DMS53 treated with DMSO at 0.1 percent for 48 hours (cell line): ENCODE measurements around the gene GP1BA.

Experiments
- DNase-seq: peaks from one replicate; lab custom pipeline; 2025; ENCODE audit not compliant: unreplicated experiment; lab: John Stamatoyannopoulos, UW

The GP1BA gene

DNA sequence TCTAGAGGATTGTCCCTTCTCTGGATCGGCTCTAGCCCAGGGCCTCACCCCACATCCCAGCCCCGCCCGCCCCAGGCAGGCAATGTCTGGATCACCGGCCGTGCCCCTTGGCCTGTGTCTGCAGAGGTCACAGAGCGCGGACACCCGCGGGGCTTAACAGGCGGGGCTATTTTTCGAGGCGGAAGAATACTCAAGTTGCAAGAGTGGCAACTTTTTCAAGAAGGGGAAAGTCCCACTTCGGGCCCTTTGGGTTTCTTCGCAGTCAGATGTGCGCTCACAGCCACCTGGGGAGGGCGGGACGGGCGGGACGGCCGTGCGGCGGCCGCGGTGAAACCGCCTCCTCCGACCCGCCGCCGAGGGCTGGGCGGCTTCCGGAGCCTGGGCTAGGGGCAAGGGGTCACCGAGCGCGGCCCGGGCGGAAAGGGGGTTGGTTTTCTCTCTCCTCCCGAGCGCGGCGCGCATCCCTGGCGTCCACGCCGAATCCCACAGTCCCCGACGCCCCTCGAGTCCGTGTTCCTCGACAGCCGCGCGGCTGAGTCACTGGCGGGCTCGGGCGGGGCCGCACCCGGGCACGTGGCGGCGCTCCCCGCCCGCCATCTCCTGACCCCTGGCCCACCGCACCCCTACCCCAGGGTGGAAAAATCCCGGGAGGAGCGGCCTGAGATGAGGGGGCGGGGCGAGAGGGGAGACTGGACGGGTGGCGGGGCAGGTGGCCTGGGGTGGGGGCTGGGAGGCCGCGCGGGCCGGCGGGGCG, 17.4 kb downstream of the GP1BA start:
- DNase-seq = peak; percentile 45

DNA sequence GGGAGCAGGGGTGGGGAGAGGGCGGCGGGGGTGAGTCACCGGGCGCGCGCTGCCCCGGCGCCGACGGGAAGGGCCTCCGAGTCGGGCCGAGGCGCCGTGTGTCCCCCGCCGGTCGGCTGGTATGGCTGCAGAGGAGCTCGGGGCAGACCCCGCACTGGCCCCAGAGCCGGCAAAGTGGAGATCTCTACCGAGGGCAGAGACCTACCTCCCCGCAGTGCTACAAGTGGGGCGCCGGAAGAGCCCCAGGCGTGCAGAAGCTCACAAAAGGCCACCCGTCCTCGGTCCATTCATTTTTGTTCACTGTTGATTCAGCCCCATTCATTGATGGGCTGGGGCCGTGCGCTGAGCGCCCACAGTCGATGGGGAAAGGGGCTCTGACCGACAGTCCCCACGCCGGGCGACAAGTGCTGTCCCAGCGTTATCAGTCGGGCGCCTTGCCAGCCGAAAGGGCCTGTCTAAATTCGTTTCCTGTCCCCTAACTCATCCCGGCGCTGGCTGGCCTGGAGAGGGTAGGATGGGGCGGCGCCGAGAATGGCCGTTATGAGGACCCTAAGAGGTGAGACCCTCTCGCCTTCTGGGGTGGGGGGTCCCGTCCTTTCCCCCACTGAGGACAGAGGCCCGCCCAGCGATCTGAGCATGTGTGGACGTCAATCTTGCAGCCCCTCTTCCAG, 18.1 kb downstream of the GP1BA start:
- peak; percentile 45 for DNase-seq

DNA sequence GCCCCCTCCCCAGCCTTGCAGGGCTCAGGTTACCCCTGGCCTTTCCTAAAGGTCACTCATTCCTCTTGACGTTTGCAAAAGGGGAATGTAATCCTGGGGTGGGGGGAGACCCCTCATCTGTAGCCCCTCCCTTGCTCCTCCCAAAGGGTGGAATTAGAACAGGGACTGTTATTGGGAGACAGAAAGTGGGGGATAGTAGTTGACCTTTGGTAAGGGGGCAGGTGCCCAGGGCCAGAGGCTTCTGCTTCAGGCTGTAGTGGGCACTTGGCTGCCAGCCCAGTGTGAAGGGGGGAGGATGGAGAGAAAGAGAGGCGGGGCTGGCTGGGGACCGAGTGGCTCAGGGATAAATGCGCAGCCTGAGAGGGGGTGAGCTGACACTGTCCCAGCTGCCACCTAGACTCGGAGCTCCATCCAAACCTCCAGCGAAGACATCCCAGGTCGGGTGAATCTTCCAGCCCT, 18.7 kb downstream of the GP1BA start, which contains the start of gene ENO3:
TSS of gene ENO3 (plus strand) at position 374 of the 459 bp plus-strand sequence. CDS start 711 bp downstream, outside the sequence.
- no peak for DNase-seq

DNA sequence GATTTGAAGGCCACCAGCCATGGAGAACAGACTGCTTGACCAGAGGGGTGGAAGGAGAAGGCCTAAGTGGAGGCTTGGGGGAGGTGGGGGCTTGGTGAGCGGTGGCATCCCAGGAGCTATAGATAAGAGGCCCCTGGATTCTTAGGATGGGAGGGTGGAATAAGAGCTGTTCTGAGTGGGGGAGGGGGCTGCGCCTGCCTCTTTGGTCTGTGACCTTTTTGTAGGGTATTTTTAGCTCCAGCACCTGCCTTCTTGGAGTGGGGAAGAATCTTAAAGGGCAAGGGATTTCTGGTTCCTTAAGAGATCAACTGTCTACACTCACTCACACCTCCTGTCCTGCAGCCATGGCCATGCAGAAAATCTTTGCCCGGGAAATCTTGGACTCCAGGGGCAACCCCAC, 19.4 kb downstream of the GP1BA start:
- DNase-seq = no peak

DNA sequence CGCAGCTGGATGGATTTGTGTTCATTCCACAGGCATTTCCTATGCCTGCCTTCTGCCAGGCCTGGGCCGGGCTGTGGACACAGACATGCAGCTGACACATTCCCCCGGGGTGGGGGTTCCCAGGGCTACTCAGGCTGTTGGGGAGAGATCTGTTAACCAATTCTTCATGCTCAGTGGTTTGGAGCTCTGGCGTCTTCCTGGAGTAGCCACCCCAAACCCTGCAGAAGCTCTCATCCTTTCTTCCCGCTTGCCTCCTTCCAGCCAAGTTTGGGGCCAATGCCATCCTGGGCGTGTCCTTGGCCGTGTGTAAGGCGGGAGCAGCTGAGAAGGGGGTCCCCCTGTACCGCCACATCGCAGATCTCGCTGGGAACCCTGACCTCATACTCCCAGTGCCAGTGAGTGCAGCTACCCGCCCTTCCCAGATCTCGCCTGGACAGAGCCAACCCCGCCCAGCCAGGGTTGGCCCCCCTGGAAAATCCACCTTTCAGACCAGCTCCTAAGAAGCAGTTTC, 21.4 kb downstream of the GP1BA start:
- DNase-seq = no peak

DNA sequence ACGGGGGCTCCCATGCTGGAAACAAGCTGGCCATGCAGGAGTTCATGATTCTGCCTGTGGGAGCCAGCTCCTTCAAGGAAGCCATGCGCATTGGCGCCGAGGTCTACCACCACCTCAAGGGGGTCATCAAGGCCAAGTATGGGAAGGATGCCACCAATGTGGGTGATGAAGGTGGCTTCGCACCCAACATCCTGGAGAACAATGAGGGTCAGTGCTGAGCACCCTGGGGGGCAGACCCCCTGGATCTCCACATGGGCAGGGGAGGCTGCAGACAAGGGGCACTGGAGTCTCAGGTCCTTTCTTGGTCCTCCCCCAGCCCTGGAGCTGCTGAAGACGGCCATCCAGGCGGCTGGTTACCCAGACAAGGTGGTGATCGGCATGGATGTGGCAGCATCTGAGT, 23.0 kb downstream of the GP1BA start:
- DNase-seq = no peak

DNA sequence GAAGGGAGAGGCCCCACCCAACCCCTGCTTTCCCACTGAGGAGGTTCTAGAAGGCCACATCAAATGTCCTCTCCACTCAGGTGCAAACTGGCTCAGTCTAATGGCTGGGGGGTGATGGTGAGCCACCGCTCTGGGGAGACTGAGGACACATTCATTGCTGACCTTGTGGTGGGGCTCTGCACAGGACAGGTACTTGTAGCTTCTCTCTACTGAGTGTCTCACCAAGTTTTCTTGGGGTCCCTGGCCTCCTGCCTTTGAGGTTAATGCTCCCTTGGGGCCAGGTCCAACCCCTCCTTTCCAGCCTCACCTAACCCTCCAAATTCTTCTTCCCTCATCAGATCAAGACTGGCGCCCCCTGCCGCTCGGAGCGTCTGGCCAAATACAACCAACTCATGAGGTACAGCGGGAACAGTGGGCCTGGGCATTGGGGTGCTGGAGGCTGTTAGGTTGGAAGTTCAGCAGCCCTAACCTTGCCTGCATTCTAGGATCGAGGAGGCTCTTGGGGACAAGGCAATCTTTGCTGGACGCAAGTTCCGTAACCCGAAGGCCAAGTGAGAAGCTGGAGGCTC, 24.5 kb downstream of the GP1BA start:
- DNase-seq = no peak

DNA sequence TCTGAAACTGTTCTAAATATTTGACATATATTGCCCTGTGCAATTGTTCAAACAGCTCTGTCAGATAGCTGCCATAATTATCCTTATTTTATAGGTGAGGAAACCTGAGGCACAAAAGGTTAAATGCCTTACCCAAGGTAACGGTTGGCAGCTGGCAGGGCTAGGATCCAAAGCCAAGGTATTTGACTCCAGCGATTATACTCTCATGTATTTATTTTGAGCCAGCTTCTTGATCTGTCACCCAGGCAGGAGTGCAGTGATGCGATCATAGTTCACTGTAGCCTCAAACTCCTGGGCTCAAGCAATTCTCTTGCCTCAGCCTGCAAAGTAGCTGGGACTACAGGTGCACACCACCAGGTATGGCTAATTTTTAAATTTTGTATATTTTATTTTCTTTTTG, 26.0 kb downstream of the GP1BA start:
- DNase-seq = no peak

DNA sequence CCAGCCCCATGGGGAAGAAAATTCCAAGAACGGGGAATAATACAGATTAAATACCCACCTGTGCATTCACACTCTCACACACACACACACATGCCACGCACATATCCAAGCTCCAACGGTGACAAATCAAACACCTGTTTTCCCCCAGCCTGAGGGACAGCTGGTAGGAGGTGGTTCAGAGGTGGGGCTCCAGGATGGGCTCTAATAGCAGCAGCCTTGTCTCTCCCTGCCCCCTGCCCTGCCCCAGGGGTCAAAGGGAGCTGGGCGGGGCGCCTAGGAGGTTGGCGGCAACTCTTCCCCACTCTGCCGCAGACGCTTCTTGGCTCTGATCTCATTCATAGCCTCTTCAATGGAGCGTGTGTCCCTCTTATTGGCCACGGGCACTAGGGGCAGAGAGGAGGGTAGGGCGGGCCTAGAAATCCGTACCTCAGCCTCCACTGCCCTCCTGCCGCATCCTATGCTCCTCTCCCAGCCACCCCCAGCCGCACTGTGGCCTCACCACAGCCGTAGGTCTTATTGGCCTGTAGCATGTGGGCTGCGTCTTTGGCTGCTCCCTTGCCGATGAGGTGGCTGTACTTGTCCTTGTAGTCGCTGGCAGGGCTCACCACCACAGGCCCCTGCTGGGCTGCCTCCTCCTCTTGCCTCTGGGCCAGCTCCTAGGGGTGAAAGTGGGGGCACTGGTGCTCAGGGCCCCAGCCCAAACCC, 27.3 kb downstream of the GP1BA start:
- DNase-seq = no peak

DNA sequence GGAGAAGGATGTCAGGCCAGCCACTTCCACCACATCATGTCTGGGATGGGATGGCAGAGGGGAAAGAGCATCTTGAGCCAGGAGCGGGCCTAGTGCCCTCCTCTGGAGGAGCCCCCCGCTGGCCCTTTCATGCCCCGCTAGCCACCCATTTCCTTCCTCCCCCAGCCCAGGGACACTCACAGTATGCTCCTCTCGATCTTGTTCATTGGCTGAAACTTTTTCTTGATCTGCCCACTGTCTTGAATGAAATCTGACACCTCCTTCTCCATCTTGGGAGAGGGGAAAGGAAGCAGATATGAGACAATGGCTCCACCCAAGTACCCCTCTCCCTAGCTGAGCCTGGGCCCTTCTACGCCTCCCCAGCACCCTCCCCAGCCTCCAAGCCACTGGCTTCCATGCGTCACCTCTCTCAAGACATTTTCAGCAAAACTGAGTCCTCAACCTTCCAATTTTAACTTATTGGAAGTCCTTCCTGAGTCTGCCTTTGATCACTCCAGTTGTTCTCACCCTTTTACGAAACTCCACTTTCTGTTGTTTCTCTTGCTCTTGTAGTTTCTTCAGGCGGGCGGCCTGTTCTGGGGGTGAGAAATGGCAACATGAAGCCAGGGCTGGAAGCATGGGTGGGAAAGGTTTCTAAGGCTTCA, 28.3 kb downstream of the GP1BA start:
- no peak for DNase-seq

DNA sequence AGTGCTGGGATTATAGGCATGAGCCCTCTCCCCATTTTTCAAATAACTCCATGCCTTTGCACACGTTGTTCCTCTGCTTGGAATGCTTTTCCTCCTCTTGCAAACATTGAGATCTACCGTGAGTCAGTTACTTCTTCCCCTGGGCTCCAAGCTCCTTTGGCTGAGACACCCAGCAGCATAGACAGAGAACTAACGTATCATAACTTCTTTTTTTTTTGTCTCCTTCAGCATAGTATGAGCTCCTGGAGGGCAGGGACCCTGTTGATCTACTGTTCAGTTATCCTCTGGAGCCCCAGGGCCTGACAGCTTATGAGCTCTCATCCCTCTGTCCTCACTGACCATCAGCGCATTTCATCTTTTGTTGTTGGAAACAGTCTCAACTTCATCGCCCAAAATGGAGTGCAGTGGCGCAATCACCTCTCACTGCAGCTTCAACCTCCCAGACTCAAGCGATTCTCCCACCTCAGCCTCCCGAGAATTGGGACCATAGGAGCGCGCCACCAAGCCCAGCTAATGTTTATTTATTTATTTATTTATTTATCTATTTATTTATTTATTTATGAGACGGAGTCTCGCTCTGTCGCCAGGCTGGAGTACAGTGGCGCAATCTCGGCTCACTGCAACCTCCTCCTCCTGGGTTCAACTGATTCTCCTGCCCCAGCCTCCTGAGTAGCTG, 33.4 kb downstream of the GP1BA start:
- no peak for DNase-seq

DNA sequence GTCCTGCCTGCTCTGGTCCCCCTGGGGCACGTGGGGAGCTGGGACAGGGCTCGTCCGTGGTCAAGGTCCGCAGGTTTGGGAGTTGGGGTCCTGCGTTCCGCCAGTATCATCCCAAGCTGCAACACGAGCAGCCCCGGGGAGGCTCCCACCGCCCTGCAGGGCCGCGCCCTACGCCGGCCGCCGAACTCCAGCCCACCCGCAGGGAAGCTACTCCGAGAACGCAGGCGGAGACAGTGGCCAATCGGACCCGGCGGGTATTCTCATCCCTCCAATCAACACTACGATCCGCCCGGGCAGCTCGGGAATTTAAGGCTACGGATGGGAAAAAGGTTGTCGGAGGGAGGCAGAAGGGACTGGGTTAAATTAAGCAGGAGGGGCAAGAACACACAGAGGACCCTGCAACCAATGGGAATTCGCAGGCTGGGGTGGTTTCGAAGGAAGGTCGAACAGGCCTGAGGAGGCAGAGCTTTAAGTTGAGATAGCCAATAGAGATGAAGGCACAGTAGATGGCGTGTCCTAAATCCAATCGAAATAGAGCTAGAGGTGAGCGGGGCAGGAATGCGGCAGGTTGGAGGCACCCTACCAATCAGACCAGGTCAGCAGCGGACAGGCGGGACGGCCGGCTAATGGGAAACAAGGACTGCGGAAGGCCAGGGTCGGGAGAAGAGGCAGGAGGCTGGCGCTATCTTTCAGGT, 34.9 kb downstream of the GP1BA start:
- peak; percentile 94 for DNase-seq

DNA sequence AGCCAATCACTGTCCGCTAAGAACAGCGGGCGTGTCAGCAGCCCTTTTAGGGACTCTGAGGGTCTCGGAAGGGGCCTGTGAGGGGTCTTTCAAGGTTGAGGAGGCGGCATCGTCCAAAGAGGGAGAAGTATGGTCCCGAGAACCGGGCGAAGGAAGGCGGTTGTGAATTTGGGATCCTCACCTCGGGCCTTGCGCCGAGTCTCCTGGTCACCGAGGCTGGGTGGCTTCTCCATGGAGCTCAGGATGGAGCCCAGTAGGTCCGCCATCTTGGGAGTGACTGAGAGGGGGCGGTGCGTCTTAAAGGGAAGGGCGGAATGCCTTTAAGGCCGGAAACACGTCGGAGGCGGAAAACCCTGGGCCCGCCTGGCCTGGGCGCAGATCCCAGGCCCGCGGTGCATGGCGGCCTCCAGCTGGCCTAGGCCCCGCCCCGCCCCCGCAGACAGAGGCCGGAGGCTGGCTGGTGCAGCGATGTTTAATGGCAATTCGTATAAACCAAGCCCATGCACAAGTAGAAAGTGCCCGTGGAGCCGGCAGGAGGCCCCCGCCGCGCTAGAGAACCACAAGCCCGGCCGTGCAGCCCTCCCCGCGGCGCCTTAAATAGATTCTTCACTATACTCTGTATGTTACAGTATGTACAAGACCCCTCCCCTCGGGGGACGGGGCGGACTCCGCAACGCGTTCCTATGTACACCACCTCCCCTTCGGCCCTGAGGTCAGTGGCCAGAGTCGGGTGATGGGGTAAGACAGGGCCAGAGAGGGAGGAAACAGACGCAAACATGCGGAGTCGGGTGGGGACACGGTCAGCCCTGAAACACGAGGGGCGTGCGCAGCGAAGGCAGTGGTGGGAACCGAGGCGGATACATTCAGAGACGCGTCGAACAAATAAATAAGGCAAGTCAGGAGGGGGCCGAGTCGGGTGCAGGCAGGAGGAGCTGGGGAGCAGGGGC, 35.7 kb downstream of the GP1BA start, which contains the start of gene SPAG7:
TSS of gene SPAG7 (minus strand) at position 279 of the 947 bp plus-strand sequence. CDS start at position 266, 13 bp downstream.
- DNase-seq = peak; percentile 83

DNA sequence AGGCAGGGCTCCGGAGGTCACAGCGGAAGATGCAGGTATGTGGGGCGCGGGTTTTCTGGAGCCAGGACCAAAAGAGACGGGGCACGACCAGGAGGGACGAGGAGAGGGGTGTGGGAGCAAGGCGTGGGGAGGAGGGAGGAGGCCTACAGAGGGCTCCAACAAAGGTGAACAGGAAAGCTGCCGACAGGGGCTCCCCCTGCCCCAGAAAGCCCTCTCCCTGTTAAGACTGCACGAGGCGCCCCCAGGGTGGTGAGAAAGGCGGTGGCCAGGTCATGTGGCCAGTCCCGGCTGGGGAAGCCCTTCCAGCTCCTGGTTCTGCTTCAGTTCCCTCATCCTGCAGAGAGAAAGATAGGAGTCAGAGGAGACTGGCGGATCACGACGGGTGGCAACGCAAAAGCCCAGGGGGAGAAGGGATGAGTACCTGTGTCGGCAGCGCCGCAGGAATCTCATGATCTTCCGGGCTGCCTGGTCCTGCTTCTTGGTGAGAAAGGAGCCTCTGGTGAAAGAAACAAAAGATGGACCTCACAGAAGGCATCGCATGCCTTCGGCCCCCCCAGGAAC, 36.5 kb downstream of the GP1BA start:
- DNase-seq = no peak

DNA sequence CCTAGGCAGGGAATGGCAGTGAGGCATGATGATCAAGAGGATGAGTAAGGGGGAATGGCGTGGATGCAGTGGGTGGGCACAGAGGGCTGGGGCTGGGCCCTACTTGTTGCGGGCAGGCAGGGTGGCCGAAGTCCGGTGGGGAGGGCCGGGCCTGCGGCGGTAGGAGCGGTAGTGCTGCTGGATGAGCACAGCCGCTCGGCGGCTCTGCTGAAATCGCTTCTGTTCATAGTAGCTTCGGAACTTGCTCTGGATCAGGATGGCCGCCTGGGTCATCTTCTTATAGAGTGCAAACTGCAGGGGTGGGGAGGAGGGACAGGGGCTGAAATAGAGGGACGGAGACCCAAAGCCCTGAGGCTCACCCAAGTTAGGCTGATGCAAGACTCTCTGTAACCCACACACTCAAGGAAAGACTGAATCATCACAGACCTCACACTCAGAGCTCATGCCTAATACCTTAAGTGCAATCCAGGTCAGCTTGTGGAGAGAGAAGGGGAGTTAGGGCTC, 37.0 kb downstream of the GP1BA start:
- DNase-seq = no peak

DNA sequence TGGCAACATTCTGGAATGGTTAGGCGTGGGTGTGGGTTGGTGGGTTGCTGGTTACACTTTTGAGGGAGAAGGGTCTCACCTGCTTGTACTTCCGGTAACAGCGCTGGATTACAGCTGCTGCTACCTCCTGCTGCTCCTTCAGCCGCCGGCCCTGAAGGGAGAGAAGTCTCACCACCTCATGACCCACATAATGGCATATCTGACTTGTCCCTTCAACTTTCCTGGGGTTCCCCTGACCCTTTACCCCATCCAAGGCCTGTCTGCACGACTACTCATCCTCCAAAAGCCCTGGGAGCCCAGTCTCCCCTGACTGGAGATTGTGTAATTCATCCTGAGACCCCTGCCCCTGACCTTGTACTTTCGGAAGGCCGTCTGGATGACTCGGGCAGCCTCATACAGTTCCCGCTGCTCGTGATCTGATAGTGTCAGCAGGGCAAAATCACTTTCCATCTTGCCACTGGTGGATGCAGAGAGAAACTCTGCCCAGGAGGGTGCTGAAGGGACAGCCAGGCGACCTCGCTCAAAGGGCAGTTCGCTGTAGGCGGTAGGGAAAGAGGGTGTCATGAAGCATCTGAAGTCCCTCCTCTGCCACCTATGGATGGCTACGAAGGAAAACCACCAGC, 37.6 kb downstream of the GP1BA start:
- DNase-seq = no peak

DNA sequence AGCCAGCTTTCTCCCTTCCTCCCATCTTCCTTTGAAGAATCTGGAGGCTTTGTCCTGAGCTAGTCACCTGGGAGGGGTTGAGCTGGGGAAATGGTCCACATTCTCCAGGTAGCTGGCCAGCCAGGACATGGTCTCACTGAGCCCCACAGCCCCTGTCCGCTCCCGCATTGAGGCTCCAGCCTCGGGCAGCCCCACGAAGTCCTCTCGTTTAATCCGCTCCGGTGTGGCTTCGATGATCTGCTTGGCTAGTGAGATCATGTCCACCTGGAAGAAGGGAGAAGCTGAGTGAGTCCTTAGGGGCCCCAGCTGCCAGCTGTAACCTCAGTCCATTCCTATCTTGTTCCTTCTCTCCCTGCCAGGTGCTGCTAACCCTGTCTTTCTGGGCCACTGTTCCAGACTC, 38.2 kb downstream of the GP1BA start:
- no peak for DNase-seq
